Measurements from ENCODE around the gene CPT1B.
"Not testable (repeated sequence)": the region's sequence is repeated elsewhere in the genome, so short reads cannot be mapped to it uniquely, and the experiment has no call there.

Gene CPT1B

GRCh38 chr22:50535113-50535512, 43.1 kb downstream of the CPT1B start:
- H3K4me3 ChIP-seq (replicated peaks; ENCODE audit: low read depth, low read length): no peak overlapping the region
- TF ChIP-seq CTCF (IDR thresholded peaks at IDR 0.05; ENCODE audit: low read length, missing control alignments): no peak
- no peak for DNase-seq (ENCODE audit: low read depth)

- peak; percentile 83 for DNase-seq (ENCODE audit: low read depth)
- H3K4me3 ChIP-seq (replicated peaks; ENCODE audit: low read depth, low read length): not testable (repeated sequence)
Measured at GRCh38 chr22:50533856-50534711, 44.1 kb downstream of the CPT1B start.

GRCh38 chr22:50532824-50533796, 45.1 kb downstream of the CPT1B start:
- DNase-seq (ENCODE audit: low read depth): no peak
- no peak for TF ChIP-seq CTCF (IDR thresholded peaks at IDR 0.05; ENCODE audit: low read length, missing control alignments)
- no peak overlapping the region for H3K4me3 ChIP-seq (replicated peaks; ENCODE audit: low read depth, low read length)

- TF ChIP-seq CTCF (IDR thresholded peaks at IDR 0.05; ENCODE audit: low read length, missing control alignments): no peak
- H3K4me3 ChIP-seq (replicated peaks; ENCODE audit: low read depth, low read length): peak overlapping the region; percentile 62
- DNase-seq (ENCODE audit: low read depth): peak; percentile 75
Measured at GRCh38 chr22:50531962-50532674, 46.1 kb downstream of the CPT1B start.

- no peak for TF ChIP-seq CTCF (IDR thresholded peaks at IDR 0.05; ENCODE audit: low read length, missing control alignments)
- peak; percentile 42 for DNase-seq (ENCODE audit: low read depth)
- peak overlapping the region; percentile 62 for H3K4me3 ChIP-seq (replicated peaks; ENCODE audit: low read depth, low read length)
Measured at GRCh38 chr22:50531546-50531961, 46.7 kb downstream of the CPT1B start.

GRCh38 chr22:50530877-50531545, 47.2 kb downstream of the CPT1B start:
- no peak for TF ChIP-seq CTCF (IDR thresholded peaks at IDR 0.05; ENCODE audit: low read length, missing control alignments)
- peak; percentile 90 for DNase-seq (ENCODE audit: low read depth)
- H3K4me3 ChIP-seq (replicated peaks; ENCODE audit: low read depth, low read length): peak overlapping the region; percentile 62

All from fibroblast of pulmonary artery (primary cell).